SK-N-MC (cell line): ENCODE data around the gene VEZT.
"Not testable (repeated sequence)": the region's sequence is repeated elsewhere in the genome, so short reads cannot be mapped to it uniquely, and the experiment has no call there.

Experiments
- DNase-seq: peaks from one replicate; pipeline ENCODE4 v3.0.0-alpha.2; 2011; ENCODE audit warnings: low read depth, low spot score
- H3K27ac ChIP-seq: fragments of 200-600 bp; sonication (generic); 2 replicates; pipeline ENCODE4 v1.5.1; 2016; ENCODE audit warnings: mixed run types
- H3K36me3 ChIP-seq: fragments of 200-600 bp; sonication (generic); 2 replicates; pipeline ENCODE4 v1.6.1; 2017; ENCODE audit warnings: antibody characterized with exemption, low read length, mixed read lengths; ENCODE audit not compliant: insufficient read depth
- H3K4me3 ChIP-seq: fragments of 200-600 bp; sonication (generic); 2 replicates; pipeline ENCODE4 v1.5.1; 2016
- H3K9ac ChIP-seq: fragments of 200-600 bp; sonication (generic); 2 replicates; pipeline ENCODE4 v1.8.0; 2017; ENCODE audit warnings: mixed run types, mixed read lengths; ENCODE audit not compliant: insufficient read length
- H3K9me3 ChIP-seq: fragments of 200-600 bp; sonication (generic); 2 replicates; pipeline ENCODE4 v1.6.1; 2017; ENCODE audit warnings: low read depth, mild to moderate bottlenecking, antibody characterized with exemption, low read length, moderate library complexity, mixed read lengths
- EZH2 ChIP-seq: fragments of 200-600 bp; sonication (generic); IDR thresholded peaks from one replicate; pipeline ENCODE4 v1.6.1; 2017; ENCODE audit warnings: antibody characterized with exemption
- FOXP2 ChIP-seq: optimal IDR thresholded peaks from 2 replicates; pipeline ENCODE3; 2011; ENCODE audit warnings: mild to moderate bottlenecking, moderate library complexity; ENCODE audit not compliant: insufficient read depth; ENCODE audit errors: extremely low read length, control extremely low read depth
- POLR2AphosphoS5 ChIP-seq: IDR thresholded peaks from 2 replicates; pipeline ENCODE4 v1.6.1; 2012; ENCODE audit warnings: mild to moderate bottlenecking, low read depth, low read length, borderline replicate concordance

The VEZT gene

DNA sequence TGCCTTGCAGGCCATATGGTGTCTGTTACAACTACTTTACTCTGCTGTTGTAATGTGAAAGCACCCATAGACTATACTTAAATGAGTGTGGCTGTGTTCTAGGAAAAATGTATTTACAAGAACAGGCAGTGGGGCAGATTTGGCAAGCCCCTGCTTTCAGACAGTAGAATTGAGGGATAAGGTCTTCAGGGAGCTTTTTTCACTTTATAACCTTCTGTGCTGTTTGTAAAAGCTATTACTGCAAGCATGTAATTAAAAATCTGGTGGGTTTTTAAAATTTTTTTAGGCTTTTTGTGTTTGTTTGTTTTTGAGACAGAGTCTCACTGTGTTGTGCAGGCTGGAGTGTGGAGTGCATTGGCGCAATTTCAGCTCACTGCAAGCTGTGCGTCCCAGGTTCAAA is 73.9 kb downstream of the VEZT start:
- no peak for TF ChIP-seq POLR2AphosphoS5
- no peak for TF ChIP-seq FOXP2
- TF ChIP-seq EZH2: no peak
- peaks cover 69% of the 10 kb centered on the region for H3K36me3 ChIP-seq

DNA sequence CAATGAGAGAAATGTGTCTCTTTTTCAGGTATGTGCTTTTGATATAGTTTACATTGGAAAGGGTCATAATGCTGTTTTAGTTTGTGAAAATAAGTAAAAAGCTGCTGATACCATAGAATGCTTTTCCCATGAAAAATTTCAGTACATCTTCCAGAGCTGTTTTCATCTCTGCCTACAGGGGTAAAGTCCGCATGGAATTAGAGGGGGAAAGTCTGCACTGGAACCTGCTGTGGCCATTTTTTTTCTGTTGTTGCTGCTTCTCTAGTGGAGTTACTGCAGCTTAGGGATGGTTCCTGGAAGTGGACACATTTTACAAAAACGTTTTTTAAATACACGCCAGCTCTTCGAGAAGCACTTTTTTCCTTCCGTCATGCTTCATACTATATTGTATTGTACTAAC is 81.3 kb downstream of the VEZT start:
- peaks cover 64% of the 10 kb centered on the region for H3K36me3 ChIP-seq
- no peak for TF ChIP-seq POLR2AphosphoS5
- TF ChIP-seq EZH2: no peak
- TF ChIP-seq FOXP2: no peak
- no peak overlapping the region for H3K9ac ChIP-seq

More for the DNA sequence above, 73.9 kb downstream of the VEZT start:
- no peak overlapping the region for H3K27ac ChIP-seq
- DNase-seq: no peak
- H3K9ac ChIP-seq: no peak overlapping the region
- H3K9me3 ChIP-seq: no peaks in the 10 kb centered on the region
- H3K4me3 ChIP-seq: no peak overlapping the region

DNA sequence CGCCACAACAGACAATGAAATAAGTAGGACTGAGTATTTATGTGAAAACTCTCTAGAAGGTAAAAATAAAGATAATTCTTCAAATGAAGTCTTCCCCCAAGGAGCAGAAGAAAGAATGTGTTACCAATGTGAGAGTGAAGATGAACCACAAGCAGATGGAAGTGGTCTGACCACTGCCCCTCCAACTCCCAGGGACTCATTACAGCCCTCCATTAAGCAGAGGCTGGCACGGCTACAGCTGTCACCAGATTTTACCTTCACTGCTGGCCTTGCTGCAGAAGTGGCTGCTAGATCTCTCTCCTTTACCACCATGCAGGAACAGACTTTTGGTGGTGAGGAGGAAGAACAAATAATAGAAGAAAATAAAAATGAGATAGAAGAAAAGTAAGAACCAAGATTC is 82.7 kb downstream of the VEZT start:
- Histone ChIP-seq H3K27ac (no peak overlapping the region), H3K36me3 (peaks cover 57% of the 10 kb centered on the region), H3K4me3 (no peak overlapping the region), H3K9ac (no peak overlapping the region), H3K9me3 (no peaks in the 10 kb centered on the region)
- DNase-seq: no peak
- TF ChIP-seq FOXP2 (no peak), EZH2 (no peak), POLR2AphosphoS5 (no peak)

More for the DNA sequence above, 81.3 kb downstream of the VEZT start:
- no peak overlapping the region for H3K27ac ChIP-seq
- no peak for DNase-seq
- H3K9me3 ChIP-seq: no peaks in the 10 kb centered on the region
- H3K4me3 ChIP-seq: no peak overlapping the region

DNA sequence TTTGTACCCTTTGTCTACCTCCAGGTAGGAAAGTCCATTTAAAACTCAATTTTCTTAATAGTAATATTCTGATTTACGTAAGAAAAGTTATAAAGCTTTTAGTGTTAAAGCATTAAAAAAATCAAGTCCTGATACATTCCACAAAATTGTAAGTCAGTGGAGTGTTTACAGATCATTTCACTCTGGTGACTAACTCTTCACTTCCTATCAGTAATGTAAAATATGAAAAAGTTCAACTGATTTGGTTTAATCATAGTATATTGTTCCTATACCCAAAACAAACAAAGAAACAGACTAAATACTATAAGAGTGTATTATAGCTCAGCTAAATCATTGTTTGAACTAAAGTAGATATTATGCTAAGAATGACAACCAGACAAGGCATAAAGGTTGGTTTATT is 85.9 kb downstream of the VEZT start:
- H3K9ac ChIP-seq: no peak overlapping the region
- H3K36me3 ChIP-seq: peaks cover 44% of the 10 kb centered on the region
- TF ChIP-seq POLR2AphosphoS5: no peak
- TF ChIP-seq FOXP2: no peak
- no peak for TF ChIP-seq EZH2
- H3K9me3 ChIP-seq: no peaks in the 10 kb centered on the region
- H3K27ac ChIP-seq: no peak overlapping the region
- DNase-seq: no peak
- no peak overlapping the region for H3K4me3 ChIP-seq

DNA sequence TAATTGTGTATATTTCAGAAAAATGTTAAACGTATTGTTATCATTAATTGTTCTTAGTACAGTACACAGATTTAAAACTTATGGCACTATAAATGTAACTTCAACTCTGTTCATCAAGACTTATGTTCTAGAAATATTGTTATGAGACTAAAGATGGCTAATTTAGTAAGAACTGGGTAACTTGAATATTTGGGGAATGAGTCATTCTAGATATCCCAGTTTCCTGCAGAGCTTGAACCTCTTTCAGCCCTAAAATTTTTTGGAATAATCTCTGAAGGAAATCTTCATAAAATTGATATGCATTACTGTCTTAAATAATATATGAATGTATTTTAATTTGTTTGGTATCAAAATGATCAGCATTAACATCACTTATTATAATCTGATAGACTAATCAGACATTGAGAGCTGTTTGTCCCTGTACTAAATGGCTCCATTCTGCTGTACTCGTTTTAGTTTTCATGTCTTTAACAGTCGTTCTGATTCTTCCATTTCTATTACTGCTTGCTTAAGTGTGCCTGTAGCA is 87.1 kb downstream of the VEZT start:
- DNase-seq: no peak
- no peaks in the 10 kb centered on the region for H3K9me3 ChIP-seq
- H3K36me3 ChIP-seq: peaks cover 49% of the 10 kb centered on the region
- no peak overlapping the region for H3K9ac ChIP-seq
- H3K27ac ChIP-seq: 0 out of 2 replicates have a peak overlapping the region, but pooled peaks have one; percentile 21
- TF ChIP-seq EZH2 (no peak), POLR2AphosphoS5 (no peak), FOXP2 (no peak)
- no peak overlapping the region for H3K4me3 ChIP-seq

DNA sequence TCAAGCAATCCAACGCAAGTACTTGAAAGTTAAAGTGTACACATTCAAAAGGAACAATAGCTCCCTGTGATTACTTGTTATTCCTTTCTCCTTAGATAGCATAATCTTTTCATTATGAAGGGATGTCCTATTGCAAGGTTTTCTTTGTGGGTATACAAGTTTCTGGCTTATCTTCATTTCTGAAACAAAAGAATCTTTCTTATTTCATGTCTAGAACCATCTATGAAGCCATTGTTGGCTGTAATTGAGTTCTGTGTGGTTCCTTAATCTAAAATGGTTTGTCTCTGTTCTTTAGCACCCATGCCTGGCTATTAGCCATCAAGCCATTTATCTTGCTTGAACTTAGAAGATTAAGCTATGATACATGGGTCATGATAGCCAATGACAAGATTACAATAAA is 95.0 kb downstream of the VEZT start:
- DNase-seq: no peak
- Histone ChIP-seq H3K36me3 (peaks cover 22% of the 10 kb centered on the region), H3K9me3 (no peaks in the 10 kb centered on the region), H3K9ac (no peak overlapping the region), H3K4me3 (no peak overlapping the region), H3K27ac (no peak overlapping the region)
- TF ChIP-seq FOXP2: no peak
- no peak for TF ChIP-seq POLR2AphosphoS5
- no peak for TF ChIP-seq EZH2

DNA sequence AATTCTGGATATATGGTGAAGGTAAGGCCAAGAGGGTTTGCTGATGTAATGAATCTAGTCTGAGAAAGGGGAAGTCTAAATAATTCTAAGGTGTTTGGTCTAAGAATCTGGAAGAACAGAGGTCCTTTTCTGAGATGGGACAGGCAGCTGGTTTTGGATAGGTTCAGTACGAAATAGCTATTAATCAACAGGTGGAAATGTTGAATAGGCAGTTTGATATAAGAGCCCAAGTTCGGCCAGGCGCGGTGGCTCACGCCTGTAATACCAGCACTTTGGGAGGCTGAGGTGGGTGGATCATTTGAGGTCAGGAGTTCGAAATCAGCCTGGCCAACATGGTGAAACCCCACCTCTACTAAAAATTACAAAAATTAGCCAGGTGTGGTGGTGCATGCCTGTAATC is 97.1 kb downstream of the VEZT start:
- H3K36me3 ChIP-seq, DNase-seq, H3K4me3 ChIP-seq, H3K9me3 ChIP-seq, H3K9ac ChIP-seq, H3K27ac ChIP-seq: not testable (repeated sequence)

DNA sequence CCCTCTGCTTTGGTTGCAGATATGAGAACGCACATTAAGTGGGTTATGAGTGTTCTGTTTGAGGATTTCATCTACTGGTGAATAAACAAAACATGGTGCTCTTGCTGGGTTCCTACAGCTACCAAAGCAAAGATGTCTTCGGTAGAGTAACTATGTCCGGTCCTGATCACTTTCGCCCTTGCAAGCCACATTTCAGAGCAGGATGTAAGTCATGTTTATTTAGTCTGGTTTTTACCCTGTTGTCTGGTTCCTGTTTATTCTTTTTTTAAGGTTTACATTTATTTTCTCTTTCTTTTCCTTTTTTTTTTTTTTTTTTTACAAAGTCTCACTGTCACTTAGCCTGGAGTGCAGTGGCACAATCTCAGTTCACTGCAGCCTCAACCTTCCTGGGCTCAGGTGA is 99.2 kb downstream of the VEZT start:
- no peaks in the 10 kb centered on the region for H3K9me3 ChIP-seq
- H3K27ac ChIP-seq: no peak overlapping the region
- no peak for TF ChIP-seq EZH2
- TF ChIP-seq POLR2AphosphoS5: no peak
- no peak for TF ChIP-seq FOXP2
- no peak for DNase-seq
- H3K9ac ChIP-seq: no peak overlapping the region
- H3K36me3 ChIP-seq: no peaks in the 10 kb centered on the region
- H3K4me3 ChIP-seq: no peak overlapping the region

DNA sequence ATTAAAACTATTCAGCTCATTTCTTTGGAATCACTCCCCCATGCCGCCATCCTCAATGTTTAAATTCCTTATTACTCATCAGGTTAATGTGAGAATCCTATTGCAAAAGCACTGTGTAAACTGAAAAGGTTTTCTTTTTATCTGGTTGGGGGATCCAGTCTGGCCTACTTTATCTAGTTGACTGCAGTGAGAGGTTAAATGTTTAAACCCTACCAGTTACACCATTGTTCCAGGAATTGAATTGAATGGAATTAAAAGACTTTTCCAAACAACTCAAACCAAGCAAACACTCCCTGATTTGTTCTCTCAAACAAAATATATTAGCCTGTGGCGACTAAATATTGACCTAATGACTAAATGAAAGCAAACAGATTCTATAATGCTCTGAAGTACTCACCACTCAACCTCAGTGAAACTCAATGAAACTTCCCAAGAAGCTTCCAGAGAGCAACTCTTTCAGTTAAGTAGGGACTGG is 100.5 kb downstream of the VEZT start:
- no peak for TF ChIP-seq POLR2AphosphoS5
- no peak for TF ChIP-seq EZH2
- no peak for TF ChIP-seq FOXP2
- no peak for DNase-seq
- no peaks in the 10 kb centered on the region for H3K9me3 ChIP-seq
- no peak overlapping the region for H3K9ac ChIP-seq
- no peaks in the 10 kb centered on the region for H3K36me3 ChIP-seq
- no peak overlapping the region for H3K4me3 ChIP-seq
- H3K27ac ChIP-seq: no peak overlapping the region
